Memory B cell (primary cell): ENCODE data around the gene ZNF579.

Experiments used
- ATAC-seq: fragments of 150-1000 bp; cut with Tn5 transposase; 2 replicates; pipeline ENCODE4 v1.10.0; 2021; ENCODE audit warnings: low read depth, mild to moderate bottlenecking, moderate library complexity
- DNase-seq, 2 donors: peaks; one replicate each; pipeline ENCODE4 v3.0.0; 2022; ENCODE audit warnings: low spot score in 2 of 2
- H3K27ac Mint-ChIP-seq: one replicate; pipeline ENCODE4 v1.8.0; 2022; ENCODE audit warnings: mild to moderate bottlenecking, moderate library complexity, mixed read lengths
- H3K27me3 Mint-ChIP-seq: one replicate; pipeline ENCODE4 v1.8.0; 2022; ENCODE audit warnings: mixed read lengths
- H3K36me3 Mint-ChIP-seq: one replicate; pipeline ENCODE4 v1.8.0; 2022; ENCODE audit warnings: mild to moderate bottlenecking, mixed read lengths
- H3K4me1 Mint-ChIP-seq: one replicate; pipeline ENCODE4 v1.8.0; 2022; ENCODE audit warnings: mixed read lengths
- H3K4me3 Mint-ChIP-seq: one replicate; pipeline ENCODE4 v1.8.0; 2022; ENCODE audit warnings: mild to moderate bottlenecking, moderate library complexity, mixed read lengths
- H3K9me3 Mint-ChIP-seq: one replicate; pipeline ENCODE4 v1.8.0; 2022; ENCODE audit warnings: mixed read lengths

Gene ZNF579

GRCh38 chr19:55527197-55528029, 53.2 kb downstream of the ZNF579 start:
- Mint-ChIP-seq H3K4me1 (no peaks in the 10 kb centered on the region), H3K36me3 (no peaks in the 10 kb centered on the region), H3K4me3 (no peak overlapping the region), H3K27ac (no peak overlapping the region), H3K27me3 (peaks cover 2% of the 10 kb centered on the region), H3K9me3 (no peaks in the 10 kb centered on the region)
- DNase-seq (no peak), ATAC-seq (no peak)
